HEK293T (cell line): ENCODE results near the gene CLDN9.

Experiments used
- ARNT ChIP-seq: fragments of 450-650 bp; IDR thresholded peaks from 2 replicates; pipeline ENCODE4 v1.6.1; 2017; ENCODE audit warnings: mild to moderate bottlenecking
- BHLHE40 ChIP-seq: fragments of 450-650 bp; IDR thresholded peaks from 2 replicates; pipeline ENCODE4 v1.6.1; 2016; ENCODE audit warnings: mild to moderate bottlenecking, moderate library complexity, borderline replicate concordance
- FOXK2 ChIP-seq: fragments of 450-650 bp; IDR thresholded peaks from 2 replicates; pipeline ENCODE4 v1.6.1; 2016; ENCODE audit warnings: mild to moderate bottlenecking
- FOXM1 ChIP-seq: fragments of 450-650 bp; IDR thresholded peaks from 2 replicates; pipeline ENCODE4 v1.6.1; 2017; ENCODE audit warnings: mild to moderate bottlenecking, borderline replicate concordance
- HDGF ChIP-seq: fragments of 450-650 bp; IDR thresholded peaks from 2 replicates; pipeline ENCODE4 v1.6.1; 2017; ENCODE audit warnings: antibody characterized with exemption, borderline replicate concordance
- NFRKB ChIP-seq: fragments of 450-650 bp; IDR thresholded peaks from 2 replicates; pipeline ENCODE4 v1.6.1; 2016; ENCODE audit warnings: mild to moderate bottlenecking, moderate library complexity
- TARDBP ChIP-seq: fragments of 450-650 bp; IDR thresholded peaks from 2 replicates; pipeline ENCODE4 v1.6.1; 2016

GRCh38 chr16:2996298-2996697 is 16.4 kb upstream of the CLDN9 start:
- TF ChIP-seq FOXM1 (no peak), ARNT (no peak), HDGF (no peak), BHLHE40 (no peak), NFRKB (no peak), TARDBP (no peak), FOXK2 (no peak)
